ENCODE results near the gene B3GNT7.

The B3GNT7 gene

GRCh38 chr2:231409776-231410175 lies 14.3 kb downstream of the B3GNT7 start:
- DNase-seq (ENCODE audit: low spot score): no peak
- TF ChIP-seq CTCF (IDR thresholded peaks at IDR 0.05; ENCODE audit: borderline replicate concordance, control extremely low read depth, extremely low read depth, insufficient read depth, missing control alignments): no peak
- in situ Hi-C loops (cut with MboI; ENCODE audit: low sequenced_read_pairs, unreplicated experiment): loop anchor here (10.0 kb wide), 2 partner anchors 185 to 305 kb away; no protein-coding TSS in a partner anchor

- TF ChIP-seq CTCF (IDR thresholded peaks at IDR 0.05; ENCODE audit: borderline replicate concordance, control extremely low read depth, extremely low read depth, insufficient read depth, missing control alignments): no peak
- in situ Hi-C loops (cut with MboI; ENCODE audit: low sequenced_read_pairs, unreplicated experiment): loop anchor here (10.0 kb wide), 1 partner anchor 306 kb away; no protein-coding TSS in a partner anchor
- DNase-seq (ENCODE audit: low spot score): no peak
Measured at GRCh38 chr2:231410293-231411004, 14.9 kb downstream of the B3GNT7 start.

- TF ChIP-seq CTCF (IDR thresholded peaks at IDR 0.05; ENCODE audit: borderline replicate concordance, control extremely low read depth, extremely low read depth, insufficient read depth, missing control alignments): no peak
- DNase-seq (ENCODE audit: low spot score): no peak
- in situ Hi-C loops (cut with MboI; ENCODE audit: low sequenced_read_pairs, unreplicated experiment): loop anchor here (10.0 kb wide), 1 partner anchor 306 kb away; no protein-coding TSS in a partner anchor
Measured at GRCh38 chr2:231411237-231411636, 15.7 kb downstream of the B3GNT7 start.

GRCh38 chr2:231411831-231412617 lies 16.5 kb downstream of the B3GNT7 start:
- in situ Hi-C loops (cut with MboI; ENCODE audit: low sequenced_read_pairs, unreplicated experiment): loop anchor here (10.0 kb wide), 1 partner anchor 307 kb away; no protein-coding TSS in a partner anchor
- peak; percentile 90 for DNase-seq (ENCODE audit: low spot score)
- TF ChIP-seq CTCF (IDR thresholded peaks at IDR 0.05; ENCODE audit: borderline replicate concordance, control extremely low read depth, extremely low read depth, insufficient read depth, missing control alignments): peak; percentile 89

GRCh38 chr2:231412618-231412963 lies 17.1 kb downstream of the B3GNT7 start:
- in situ Hi-C loops (cut with MboI; ENCODE audit: low sequenced_read_pairs, unreplicated experiment): loop anchor here (10.0 kb wide), 1 partner anchor 308 kb away; no protein-coding TSS in a partner anchor
- TF ChIP-seq CTCF (IDR thresholded peaks at IDR 0.05; ENCODE audit: borderline replicate concordance, control extremely low read depth, extremely low read depth, insufficient read depth, missing control alignments): no peak
- no peak for DNase-seq (ENCODE audit: low spot score)

GRCh38 chr2:231413456-231413855 lies 17.9 kb downstream of the B3GNT7 start:
- TF ChIP-seq CTCF (IDR thresholded peaks at IDR 0.05; ENCODE audit: borderline replicate concordance, control extremely low read depth, extremely low read depth, insufficient read depth, missing control alignments): no peak
- no peak for DNase-seq (ENCODE audit: low spot score)
- in situ Hi-C loops (cut with MboI; ENCODE audit: low sequenced_read_pairs, unreplicated experiment): loop anchor here (10.0 kb wide), 1 partner anchor 309 kb away; no protein-coding TSS in a partner anchor
